GM13976 (cell line): ENCODE measurements around the gene LSMEM2.
"Not testable (repeated sequence)": the region's sequence is repeated elsewhere in the genome, so short reads cannot be mapped to it uniquely, and the experiment has no call there.

ENCODE experiments used
- DNase-seq: peaks from one replicate; pipeline ENCODE4 v3.0.0; 2012; ENCODE audit warnings: low spot score
- in situ Hi-C: fragments of 300-500 bp; cut with MboI; formaldehyde crosslinking; loops from one replicate; pipeline ENCODE4 v1.12.0; 2022; ENCODE audit warnings: low sequenced_read_pairs, mixed read lengths, inconsistent platforms; ENCODE audit not compliant: unreplicated experiment
- TF ChIP-seq, protein P1 (sequence below): IDR thresholded peaks from 2 replicates; pipeline ENCODE4 v1.5.1; 2012; ENCODE audit warnings: borderline replicate concordance, mild to moderate bottlenecking; ENCODE audit not compliant: insufficient read depth; ENCODE audit errors: extremely low read depth, missing control alignments, control extremely low read depth

The LSMEM2 gene

DNA sequence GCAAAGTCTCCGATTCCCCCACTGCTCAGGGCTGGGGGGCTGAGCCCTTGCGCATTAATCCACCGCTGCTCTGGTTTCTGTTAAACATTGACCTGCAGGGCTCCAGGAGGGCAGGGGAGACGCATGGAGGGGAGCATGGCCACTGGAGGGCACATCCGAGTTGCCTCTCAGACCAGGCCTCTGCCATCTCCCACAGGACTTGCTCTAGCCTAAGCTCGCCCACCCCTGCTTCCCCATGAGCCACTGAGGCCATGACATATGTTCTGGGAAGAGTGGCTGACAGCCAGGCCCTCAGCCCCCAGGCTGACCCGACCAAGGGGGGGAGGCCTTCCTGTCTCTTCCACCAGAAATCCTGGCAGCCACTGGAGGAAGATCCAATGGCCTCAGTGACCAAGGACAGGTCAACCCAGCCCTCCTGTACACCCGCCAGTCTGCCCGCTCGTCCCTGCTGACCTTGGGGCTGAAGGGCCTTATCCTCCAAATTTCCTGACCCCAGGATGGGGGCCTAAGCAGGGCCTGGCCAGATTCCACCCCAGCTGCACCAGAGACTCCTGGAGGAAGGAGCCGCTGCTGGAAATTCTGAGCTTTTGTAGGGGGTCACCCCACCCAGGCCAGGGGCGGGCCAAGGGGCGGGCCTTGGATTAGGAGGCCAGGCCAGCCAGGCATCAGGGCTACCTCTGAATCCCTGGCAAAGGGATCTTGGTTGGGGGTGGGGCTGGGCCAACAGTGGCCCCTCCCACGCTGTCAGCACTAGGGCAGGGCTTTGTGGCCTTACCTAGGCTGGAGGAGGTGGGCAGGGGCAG is 24.3 kb downstream of the LSMEM2 start, which contains the start of gene HYAL1:
Gene HYAL1 (minus strand): TSS at position 562 of the 803 bp plus-strand sequence. CDS start 618 bp downstream, outside the sequence.
- in situ Hi-C loops = no loop called here
- TF ChIP-seq, protein P1, sequence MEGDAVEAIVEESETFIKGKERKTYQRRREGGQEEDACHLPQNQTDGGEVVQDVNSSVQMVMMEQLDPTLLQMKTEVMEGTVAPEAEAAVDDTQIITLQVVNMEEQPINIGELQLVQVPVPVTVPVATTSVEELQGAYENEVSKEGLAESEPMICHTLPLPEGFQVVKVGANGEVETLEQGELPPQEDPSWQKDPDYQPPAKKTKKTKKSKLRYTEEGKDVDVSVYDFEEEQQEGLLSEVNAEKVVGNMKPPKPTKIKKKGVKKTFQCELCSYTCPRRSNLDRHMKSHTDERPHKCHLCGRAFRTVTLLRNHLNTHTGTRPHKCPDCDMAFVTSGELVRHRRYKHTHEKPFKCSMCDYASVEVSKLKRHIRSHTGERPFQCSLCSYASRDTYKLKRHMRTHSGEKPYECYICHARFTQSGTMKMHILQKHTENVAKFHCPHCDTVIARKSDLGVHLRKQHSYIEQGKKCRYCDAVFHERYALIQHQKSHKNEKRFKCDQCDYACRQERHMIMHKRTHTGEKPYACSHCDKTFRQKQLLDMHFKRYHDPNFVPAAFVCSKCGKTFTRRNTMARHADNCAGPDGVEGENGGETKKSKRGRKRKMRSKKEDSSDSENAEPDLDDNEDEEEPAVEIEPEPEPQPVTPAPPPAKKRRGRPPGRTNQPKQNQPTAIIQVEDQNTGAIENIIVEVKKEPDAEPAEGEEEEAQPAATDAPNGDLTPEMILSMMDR = no peak
- DNase-seq = no peak

DNA sequence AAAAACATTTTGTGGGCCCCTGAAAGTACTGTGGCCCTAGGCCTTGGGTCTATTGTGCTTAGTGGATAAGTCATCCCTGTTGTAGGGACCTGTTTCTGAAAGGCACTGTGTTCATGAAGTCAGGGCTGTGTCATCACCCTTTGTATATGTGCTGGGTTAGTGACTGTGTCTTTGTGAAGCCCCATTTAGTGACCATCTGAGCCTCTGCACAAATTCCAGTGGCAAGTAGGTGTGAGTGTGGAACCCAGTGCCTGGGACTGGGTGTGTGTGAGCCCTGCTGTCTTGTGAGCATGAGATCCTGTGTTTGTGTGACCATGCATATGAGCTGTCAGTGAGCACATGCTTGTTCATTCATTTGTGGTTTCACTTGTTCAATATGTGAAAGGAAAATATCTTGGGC is 25.7 kb downstream of the LSMEM2 start:
- TF ChIP-seq, protein P1 = no peak
- no peak for DNase-seq
- in situ Hi-C loops = no loop called here

DNA sequence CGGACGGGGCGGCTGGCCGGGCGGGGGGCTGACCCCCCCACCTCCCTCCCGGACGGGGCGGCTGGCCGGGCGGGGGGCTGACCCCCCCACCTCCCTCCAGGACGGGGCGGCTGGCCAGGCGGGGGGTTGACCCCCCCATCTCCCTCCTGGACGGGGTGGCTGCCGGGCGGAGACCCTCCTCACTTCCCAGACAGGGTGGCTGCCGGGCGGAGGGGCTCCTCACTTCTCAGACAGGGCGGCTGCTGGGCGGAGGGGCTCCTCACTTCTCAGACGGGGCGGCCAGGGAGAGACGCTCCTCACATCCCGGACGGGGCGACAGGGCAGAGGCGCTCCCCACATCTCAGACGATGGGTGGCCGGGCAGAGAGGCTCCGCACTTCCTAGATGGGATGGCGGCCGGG is 33.2 kb downstream of the LSMEM2 start:
- in situ Hi-C loops, DNase-seq: not testable (repeated sequence)

DNA sequence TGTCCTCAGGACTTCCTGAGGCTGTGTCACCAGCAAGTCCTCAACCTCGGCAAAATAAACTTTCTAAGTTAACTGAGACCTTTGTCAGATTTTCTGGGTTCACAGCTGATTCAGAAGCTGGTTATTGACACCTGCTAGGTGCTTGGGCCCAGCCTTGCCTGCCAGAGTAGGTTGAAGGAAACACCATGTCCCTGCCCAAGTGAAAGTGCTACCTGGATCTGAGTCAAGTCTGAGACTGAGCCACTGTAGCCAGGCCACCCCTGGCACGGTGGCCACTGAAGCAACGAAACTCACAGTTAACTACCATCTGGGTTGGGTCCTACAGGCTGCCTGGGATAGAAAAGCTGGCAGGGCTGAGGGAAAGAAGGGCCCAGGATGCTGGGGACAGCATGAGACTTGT is 35.5 kb downstream of the LSMEM2 start:
- in situ Hi-C loops = no loop called here
- TF ChIP-seq, protein P1 = no peak
- no peak for DNase-seq

DNA sequence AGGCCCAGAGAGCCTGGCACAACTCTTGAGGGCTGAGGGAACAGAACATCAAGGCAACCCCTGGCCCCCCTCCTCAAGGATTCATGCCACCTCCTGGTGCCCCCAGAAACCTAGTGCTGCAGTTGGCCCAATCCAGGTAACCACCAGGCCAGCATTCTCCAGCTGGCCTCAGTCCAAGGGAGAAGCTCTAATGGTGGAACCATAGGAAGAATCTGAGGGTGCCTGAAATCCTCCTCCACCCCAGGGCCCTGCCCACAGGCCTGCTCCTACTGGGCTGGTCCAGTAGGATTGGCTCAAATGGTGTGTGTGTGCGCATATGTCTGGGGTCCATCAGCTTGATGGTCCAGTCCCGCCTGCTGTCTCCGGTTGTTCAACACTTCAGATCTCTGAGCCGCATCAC is 35.9 kb downstream of the LSMEM2 start:
- no peak for DNase-seq
- TF ChIP-seq, protein P1 = no peak
- in situ Hi-C loops = no loop called here

DNA sequence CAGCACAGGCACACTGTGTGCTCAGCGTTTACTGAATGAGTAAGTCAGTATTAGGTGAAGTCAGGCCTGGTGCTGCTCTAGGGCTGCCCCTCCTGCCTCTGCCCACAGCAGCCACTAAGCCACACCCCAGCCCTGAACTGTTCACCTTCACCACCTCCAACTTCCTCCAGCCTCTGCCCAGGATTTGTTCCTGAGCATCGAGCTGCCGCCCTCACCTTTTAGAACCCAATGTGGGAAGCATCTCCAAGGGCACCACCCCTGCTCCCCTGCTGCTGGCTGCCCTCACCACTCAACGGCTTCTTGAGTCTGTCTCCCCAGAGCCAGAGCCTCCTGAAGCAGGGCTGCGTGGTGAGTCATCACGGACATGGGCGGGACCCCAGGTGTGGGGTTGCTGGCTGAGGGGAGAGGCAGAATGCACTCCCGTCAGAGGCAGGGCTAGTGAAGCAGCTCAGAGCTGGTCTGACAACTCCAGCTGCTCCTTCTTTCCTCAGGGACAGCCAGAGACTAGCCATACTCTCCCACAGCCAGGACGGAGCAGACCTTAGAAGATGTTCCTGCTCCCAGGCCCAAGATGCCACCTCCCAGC is 37.9 kb downstream of the LSMEM2 start:
- in situ Hi-C loops = no loop called here
- TF ChIP-seq, protein P1 = no peak
- DNase-seq = no peak

DNA sequence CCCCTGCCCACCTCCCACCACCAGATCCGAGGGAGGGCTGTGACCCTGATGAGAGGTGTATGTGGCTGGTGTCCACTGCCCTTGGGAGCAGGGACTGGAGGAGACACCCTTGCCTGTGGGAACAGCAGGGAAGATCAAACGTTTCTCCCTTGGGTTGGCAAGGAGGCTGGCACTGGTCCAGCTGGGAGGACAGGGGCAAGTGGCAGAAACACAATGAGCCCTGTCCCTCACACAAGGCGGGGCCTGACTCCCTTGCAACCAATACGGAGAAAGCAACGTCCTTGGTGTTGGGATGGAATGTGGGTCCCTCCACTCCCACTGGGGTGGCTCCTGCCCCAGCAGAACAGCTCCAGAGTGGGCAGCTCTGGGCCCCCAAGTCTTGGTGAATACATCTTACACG is 38.4 kb downstream of the LSMEM2 start:
- TF ChIP-seq, protein P1 = no peak
- in situ Hi-C loops = no loop called here
- DNase-seq = no peak
